ENCODE results near the gene HOXC9.

DNA sequence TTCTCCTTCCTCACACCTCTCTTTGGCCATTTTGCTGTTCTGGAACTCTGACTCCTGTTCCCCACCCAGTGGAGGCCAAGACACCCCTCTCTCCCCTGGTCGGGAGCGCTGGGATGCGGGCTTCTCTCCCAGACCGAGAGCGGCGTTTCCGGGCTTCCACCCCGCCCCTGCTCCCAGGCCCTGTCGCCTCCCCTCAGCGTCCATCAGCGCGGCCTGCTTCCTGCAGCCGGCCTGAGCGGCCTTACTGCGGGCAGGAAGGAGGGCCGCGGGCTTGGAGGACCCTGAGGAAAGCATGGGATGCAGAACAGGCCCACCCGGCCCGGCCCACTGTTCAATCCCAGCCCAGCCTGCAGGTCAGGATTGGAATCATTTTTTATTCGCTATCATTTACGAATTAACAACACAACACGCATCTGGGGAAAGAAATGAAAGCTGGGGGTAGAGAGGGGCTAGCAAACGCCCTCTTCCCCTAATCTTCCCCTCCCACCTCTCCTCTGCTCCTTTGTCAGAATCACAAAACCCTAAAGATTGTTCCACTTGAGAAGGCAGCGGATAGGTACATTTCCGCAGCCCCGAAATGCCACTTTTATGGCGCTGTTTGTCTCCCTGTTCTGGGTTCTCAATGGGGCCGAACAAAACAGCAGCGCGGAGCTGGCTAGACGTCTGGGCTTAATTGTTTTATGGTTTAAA lies 5.0 kb downstream of the HOXC9 start:
- no peak for TF ChIP-seq GATA2 (IDR thresholded peaks at IDR 0.05; ENCODE audit: low read depth, low read length)
- no peak for TF ChIP-seq GATA3 (IDR thresholded peaks at IDR 0.05; ENCODE audit: low read depth, low read length)
